NCI-H187 (cell line): Measurements from ENCODE around the gene SOCS7.
"Not testable (repeated sequence)": the region's sequence is repeated elsewhere in the genome, so short reads cannot be mapped to it uniquely, and the experiment has no call there.

ENCODE experiments used
- DNase-seq, 2 experiments: peaks; one replicate each; lab custom pipeline; 2025; lab: John Stamatoyannopoulos, UW

SOCS7 gene

DNA sequence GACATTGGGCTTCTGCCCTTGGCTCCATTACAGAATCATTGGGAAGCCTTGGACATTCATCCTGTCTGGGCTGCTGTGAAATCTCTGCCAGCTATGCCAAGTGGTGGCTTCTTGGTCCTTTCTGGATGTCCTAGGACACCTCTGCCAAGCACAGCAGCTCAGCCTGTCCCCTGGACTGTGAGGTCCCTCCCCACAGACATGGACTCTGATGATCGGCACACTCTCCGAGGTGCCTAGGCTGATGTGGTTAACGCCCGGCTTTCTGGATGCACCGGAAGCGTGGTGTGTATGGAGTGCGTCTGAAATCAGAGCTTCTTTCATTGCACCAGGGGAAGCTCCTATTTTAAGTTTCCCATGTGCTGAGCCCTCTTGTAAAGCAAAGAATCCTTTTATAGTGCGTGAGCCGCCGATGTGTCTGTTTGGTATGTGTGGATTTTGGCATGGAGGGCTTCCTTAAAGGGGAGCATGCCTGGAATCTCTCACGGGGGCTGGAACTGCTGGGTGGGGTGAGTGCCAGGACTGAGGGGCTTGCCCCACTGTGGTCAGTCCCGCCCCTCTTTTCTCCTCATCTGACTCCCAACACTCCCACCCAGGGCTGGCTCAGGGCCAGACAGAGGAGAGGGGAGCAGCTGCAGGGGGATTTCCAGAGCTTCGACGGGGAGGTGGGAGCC lies 69.7 kb downstream of the SOCS7 start:
- no peak for DNase-seq

DNA sequence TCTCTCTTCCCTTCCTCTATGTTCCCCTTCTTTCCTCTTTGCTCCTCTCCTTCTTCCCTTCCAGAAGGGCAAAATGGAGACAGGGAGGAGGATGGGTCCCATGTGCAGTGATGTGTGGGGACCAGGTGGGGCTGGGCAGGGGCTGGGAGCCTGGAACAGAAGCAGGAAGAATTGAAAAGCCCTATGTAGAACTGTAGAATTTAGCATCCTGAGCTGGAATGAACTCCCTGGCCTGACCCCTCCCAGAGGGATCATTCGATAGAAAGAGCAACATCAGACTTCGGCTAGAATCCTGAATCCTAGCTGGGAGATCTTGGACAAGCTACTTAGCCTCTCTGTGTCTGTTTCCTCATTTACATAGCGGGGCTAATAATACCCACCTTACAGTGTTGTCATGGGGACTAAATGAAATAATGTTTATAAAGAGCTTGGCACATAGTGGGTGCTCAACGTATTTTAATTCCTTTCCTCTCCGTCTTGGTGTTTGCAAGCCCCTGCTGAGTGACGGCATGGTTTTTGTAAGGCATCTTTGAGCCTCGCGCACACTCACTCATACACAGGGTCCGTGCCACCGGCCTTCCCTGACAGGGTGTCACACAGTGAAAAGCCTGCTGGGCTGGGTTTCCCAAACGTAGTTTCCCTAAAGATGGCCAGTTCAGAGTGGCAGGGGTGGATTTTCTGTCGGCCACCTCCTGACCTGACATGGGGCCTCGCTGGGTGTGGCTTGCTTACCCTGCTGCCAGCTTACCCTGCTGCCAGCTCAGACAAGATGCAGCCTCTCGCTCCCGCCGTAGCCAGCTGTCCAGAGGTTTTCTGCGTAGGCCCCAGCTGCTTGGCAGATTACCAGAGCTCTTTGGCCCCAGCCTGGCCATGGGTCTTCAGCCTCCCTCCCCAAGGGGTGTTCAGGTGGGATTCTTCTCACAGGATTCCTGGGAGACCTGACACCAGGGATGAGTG lies 70.5 kb downstream of the SOCS7 start:
- no peak for DNase-seq

DNA sequence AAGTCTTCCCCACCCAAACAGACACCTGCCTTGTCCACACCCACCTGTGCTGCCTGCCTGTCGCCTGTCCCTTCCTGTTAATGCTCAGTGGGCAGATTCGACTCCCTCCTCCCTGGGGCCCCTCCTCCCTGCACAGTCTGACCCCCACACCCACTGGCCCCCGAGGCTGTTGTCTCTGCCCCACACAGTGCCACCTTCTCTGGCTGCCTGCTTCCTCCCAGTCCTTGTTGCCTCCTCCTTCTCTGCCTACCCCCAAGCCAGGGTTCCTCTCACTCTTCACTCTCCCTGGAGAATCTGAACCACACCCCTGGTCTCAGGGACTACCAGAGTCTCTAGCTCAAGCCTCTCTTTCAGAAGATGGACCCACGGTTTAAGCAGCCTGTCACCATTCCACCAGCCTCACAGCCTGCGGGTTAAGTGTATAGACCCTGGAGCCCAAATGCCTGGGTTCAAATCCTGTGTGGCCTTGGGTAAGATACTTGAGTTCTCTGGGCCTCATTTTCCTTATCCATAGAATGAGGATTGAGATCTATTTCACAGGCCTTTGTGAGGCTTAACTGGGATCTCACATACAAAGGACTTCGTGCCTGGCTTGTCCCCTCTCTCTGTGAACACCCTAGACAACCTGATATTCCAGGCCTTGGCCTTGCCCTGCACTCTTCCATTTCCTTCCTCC lies 72.8 kb downstream of the SOCS7 start:
- no peak for DNase-seq

DNA sequence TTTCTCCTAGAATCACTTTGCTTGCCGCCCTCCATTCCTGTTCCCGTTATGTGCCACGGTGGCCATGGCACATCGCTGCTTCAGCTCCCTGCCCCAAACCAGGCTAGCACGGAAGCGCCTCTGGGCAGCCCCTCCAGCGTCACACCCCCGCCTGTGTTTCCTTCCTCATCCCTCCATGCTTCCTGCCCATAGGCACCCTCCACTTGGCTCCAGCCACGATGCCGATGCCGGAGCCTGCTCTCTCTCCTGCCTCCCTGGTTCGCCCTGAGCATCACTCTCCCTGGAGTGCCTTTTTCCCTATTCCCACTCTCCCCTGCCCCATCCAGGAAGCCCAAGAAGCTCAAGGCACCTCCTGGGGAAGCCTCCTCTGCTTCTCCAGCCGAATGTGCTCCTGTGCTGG lies 73.4 kb downstream of the SOCS7 start:
- no peak for DNase-seq

DNA sequence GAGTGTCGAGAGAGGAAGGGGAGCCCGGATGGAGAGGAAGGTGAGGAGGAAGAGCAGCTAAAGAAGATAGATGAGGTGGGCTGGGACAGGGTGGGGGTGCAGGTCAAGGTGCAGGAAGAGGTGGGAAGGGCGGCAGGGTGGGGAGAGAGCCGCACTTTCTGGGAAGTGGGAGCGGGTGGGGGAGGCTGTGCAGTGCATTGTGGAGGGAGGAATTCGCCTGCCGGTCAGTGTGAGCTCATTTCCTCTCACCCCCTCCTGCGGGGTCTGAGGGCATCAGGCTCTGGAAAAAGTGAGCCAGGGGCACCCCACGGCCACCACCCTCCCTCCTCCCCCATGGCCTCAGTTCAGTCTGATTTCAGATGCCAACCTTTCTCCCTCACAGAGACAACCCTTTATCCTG lies 74.1 kb downstream of the SOCS7 start:
- no peak for DNase-seq

DNA sequence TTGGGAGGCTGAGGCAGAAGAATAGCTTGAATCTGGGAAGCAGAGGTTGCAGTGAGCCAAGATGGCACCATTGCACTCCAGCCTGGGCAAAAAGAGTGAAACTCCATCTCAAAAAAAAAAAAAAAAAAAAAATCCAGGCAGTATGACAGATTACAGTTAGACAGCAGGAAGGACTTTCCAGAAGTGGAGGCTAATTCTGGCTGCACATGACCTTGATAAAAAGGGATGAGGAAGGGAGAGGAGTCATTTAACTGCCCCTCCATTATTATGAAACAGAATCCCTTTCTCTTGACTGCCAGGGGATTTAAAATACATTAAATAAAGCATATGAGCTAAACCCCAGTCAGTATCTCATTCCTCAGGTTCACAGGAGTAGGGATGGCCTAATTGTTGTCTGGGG lies 74.8 kb downstream of the SOCS7 start:
- no peak for DNase-seq

DNA sequence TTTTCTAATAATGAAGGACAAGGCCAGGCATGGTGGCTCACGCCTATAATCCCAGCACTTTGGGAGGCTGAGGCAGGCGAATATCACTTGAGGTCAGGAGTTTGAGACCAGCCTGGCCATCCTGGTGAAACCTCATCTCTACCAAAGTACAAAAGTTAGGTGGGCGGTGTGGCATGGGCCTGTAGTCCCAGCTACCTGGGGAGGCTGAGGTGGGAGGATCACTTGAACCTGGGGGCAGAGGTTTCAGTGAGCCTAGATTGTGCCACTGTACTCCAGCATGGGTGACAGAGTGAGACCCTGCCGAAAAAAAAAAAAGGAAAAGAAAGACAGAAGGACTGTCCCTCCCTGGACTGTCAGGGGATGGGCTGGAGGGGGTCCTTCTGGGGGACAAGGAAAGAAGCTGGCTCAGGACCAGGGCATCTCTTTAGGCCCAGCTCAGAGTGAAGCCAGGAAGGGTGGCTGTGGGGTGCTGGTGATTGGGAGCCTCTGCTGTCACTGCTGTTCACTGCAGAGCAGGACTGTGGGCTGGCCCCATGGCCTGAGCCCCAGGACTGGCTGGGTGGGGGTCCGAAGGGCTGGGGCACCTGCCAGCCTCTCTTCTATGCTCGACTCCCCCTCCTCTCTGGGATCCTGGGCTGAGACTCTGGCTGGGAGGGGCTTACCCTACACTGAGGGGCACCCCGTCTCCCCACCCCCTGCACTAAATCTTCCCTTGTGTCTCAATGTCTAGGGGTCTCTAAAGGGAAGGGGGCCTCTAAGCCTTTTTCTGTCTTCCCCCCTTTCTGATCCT lies 75.7 kb downstream of the SOCS7 start:
- DNase-seq, result no peak

DNA sequence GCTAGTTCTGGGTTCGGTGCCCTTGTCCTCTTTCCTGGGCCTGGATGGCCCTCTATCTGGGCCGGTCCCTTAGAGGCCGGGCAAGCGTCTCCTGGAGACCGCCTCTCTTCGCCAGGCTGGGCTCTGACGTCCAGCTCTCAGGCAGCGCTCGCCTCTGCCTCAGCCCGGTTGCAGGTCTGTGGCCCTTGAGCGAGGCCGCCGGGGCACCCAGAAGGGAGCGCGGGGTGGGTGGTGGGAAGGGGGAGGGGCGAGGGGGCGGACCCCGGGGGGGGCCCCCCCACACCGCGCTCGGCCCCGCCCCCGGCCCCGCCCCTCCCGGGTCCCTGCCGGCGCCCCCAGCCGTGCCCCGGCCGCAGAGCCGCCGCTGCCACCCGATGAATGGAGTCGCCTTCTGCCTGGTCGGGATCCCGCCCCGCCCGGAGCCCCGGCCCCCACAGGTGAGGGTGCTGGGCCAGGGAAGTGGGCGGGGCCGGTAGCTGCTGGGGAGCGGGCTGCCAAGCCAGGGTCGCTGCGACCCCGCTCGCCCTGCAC lies 76.5 kb downstream of the SOCS7 start, which contains the start of gene ARHGAP23:
ARHGAP23 (plus strand) TSS at position 353 of the 531 bp plus-strand sequence; CDS start at position 375, 22 bp downstream.
- DNase-seq, result no peak

DNA sequence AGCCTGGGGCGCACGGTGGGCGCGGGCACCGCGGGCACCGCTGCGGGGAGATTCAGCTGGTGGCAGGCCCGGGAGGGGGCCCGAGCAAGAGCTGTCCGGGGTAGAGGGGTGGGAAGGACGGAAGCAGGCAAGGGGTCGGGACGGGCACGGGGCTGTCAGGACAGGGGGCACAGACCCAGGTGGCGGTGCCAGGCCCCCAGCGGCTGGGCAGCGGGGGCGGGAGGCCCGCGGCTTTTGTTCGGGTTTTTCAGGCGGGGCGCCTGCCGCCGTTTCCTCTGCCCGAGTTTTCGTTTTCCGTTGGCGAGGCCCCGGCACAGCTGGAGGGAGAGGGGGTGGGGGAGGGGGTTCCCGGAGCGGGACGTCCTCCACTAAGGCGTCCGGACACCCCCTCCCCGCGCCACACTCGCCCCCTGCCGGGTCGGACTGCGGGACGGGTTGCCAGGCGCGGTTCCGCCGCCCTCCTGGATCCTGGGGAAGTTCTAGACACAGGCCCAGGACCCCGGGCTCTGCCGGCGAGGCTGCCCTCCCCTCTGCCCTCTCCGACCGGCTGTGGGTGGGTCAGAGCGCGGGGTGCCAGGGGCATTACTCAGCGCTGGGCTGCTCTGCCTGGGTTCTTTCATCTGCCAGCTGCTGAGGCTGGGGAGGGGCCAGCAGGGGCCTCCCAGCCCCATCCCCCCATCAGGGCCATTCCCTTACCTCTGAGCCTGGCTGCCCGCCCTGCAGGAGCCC lies 77.2 kb downstream of the SOCS7 start:
- no peak for DNase-seq

DNA sequence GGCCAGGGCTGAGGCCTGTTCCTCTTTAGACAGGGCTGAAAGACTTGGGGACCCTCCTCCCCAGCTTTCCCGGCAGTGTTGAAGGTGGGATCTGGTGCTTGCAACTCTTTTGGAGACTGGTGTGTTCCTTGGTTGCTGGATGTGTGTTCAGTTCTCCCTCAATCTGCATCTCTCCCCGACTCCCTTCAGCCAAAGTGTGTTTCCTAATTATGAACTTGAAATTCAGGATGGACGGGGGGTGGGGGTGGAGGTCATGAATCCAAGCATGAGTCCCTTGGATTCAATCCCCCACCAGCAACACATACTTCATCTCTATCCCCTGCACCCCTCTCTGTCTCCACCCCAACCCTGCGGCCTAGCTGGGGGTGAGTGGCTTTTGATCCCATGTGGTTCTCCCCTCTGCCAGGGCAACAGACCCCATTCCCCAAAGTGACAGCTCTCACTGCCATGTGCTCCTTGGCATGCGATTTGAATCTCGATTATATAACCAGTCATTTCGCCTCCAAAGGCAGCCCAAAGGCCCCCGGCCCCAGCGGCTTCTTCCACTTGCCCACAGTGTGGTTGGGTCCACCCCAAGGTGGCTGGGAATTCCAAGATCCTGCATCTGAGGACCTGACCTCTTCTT lies 77.9 kb downstream of the SOCS7 start:
- no peak for DNase-seq

DNA sequence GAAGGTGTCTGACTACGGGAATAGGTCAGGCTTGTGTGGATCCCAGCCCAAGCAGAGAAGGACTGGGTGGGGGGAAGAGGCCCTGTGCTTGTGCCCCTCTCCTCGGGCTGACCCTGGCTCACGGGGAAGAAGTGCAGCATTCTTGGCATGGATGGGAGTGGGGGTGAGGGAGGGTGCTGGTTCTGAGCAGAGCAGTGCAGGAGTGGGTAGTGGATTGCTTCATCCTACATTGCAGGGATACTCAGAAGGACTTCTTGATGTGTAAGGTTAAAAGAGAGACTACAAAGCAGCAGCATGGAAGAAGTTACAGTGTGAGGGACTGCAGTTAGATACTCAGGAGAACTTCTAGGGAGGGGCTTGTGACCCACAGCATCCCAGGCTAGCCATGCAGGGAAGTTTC lies 78.7 kb downstream of the SOCS7 start:
- DNase-seq, result no peak

DNA sequence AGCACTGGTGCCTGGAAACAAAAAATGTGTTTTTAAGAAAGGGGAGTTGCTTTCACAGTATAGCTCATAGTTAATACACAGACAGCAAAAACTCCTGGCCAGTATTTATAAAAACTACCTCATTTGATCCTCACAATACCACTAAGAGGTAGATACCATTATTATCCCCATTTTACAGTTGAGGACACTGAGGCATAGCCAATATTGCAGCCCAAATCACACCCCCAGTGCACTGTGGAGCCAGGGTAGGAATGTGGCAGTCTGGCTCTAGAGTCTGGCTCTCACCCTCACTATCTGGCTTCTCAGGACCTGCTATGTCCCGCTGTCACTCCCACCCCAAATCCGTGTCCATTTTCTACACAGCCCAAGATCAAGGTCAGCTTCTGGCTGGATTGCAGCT lies 79.2 kb downstream of the SOCS7 start:
- DNase-seq, result no peak

DNA sequence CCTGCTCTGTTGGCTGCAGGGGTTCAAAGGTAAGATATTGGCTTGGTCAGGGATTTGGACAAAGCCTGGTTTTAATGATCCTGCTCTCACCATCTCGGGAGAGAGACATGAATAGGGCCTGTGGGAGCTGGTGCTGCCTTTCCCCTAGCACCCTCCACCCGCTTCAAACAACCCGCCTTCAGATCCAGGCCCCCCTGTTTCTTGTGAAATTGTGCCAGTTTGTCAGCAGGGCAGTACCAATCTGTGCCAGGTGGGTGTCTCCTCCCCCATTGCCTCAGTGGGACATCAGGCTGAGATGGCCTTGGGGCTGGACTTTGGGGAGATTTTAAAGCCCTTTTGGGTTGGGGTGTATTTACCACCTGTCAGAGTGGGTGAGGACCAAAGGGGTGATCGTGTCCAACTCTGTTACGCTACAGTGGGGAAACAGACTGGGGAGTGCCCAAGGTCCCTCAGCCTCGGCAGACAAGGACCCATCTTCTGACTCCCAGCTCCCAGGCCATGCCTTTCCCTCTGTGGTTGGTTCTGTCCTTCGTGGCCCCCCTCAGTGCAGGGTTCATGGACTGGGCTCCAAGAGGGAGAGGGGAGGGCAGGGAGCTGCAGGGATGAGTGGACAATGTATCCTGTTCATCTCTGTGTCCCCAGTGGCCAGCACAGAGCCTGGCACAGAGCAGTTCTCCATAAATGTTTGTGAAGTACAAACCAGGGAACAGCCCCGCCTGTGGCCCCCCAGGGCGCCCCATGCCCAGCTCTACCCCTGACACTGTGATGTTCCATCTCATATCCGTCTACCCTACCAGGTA lies 79.9 kb downstream of the SOCS7 start:
- DNase-seq, result no peak

DNA sequence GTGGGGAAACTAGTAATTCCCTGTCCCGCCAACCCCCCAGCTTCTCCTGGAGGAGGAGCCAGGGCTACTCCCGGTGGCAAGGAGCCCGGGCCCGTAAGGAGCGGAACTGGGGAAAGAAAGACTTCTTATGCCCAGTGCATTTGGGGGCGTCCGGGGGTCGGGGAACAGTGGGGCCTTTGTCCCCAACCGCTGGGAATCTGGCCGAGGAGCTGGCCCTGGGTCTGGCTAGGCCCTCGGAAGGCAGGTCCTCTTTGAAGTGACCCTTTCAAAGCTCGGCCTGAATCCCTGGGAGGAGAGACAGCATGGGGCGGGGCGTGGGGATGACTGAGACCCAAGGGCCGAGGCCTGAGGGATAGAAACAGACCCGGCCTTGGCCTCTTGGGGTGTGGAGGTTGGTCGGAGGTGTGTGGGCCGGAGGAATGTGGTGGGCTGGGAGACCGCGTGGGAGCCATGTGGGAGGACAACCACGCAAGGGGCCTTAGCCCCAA lies 82.6 kb downstream of the SOCS7 start:
- no peak for DNase-seq

DNA sequence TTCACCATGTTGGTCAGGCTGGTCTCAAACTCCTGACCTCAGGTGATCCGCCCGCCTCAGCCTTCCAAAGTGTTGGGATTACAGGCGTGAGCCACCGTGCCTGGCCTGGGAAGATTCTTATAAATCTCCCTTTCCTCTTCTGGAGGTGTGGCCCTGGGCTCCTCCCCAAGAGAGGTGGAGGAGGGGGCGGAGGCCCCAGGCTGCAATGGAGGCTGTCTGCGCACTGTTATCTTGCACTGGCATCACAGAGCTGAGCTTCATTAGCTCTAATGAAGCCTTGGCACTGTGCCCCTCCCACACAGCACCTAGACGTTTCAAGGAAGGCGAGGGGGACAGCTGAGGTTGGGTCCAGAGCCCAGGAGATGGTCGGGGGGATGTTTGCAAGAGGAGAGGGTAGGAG lies 84.2 kb downstream of the SOCS7 start:
- DNase-seq, result no peak

DNA sequence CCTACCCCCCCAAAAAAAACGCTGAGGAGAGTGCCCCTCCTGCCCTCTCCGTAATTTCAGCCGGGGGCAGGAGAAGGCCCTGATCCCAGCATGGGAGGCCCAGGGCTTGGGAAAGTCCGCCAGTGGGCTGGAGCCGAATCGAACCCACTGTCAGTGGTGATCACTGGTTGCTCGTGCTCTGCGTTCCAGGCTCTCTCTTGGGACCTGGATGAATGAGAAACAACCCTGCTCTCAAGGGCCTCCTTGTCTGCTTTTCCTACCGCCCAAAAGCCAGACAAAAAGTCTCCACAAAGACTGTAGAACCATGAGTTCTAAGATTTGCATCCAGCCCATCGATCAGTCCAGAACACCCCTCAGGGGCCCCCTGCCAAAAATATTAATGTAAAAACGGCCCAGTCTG lies 84.7 kb downstream of the SOCS7 start:
- DNase-seq, result no peak

DNA sequence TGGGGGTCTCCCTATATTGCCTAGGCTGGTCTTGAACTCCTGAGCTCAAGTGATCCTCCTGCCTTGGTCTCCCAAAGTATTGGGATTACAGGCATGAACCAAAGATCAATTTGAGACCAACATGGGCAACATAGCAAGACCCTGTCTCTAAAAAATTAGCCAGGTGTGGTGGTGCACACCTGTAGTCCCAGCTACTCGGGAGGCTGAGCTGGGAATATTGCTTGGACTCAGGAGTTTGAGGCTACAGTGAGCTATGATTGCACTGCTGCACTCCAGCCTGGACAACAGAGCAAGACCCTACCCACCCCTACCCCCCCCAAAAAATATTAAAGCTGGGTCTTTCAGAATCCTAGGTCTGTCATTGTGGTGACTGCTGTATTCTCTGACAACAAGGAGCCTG lies 85.7 kb downstream of the SOCS7 start:
- DNase-seq, result not testable (repeated sequence)

DNA sequence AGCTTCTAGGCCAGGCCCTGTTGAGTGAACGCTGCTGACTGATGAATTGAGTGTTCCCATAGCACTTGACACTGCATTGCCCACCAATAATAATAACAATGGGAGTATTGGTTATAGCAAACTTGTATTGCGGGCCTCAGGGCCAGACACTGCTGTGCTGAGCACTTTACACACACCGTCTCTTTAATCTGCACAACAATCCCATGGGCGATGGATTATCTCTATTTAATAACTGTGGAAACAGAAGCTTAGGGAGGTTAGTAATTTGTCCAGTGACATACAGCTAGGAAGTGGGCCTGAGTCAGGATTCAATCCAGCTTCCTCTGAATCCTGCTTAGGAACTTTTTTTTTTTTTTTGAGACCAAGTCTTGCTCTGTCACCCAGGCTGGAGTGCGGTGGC lies 87.8 kb downstream of the SOCS7 start:
- no peak for DNase-seq

DNA sequence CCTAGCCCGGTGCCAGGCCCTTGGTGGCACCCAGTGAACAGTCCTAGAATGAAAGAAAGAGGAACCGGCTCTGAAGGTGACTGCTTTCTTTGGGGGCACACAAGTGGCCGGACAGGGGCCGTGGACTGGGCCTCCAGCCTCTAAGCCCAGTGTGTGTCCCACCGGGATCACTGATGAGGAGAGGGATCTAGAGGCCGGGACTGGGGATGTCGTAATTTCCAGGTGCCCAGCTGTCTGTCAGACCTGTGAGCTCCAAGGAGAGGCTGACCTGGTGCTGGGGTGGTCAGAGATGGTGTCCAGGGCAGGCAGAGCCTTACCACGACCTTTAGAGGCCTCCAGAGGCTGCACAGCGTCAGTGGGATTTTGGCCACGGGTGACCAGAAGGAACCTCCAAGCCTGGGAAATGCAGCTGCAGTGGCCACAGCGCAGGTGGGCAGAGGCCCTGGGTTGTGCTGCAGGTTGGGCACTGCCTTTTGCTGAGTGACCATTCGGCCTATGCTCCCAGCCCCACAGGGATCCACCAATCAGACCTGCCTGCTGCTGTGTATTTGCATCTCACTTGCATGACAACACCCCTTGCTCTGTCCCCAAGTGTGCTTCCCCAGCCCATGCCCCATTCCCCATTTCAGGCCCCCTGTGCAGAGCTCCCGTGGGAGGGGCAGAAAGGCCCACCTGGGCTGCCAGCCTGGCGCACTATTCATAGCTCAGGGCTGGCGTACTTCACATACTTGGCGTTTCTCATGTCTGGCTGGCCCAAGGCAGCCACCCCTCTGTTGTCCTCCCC lies 89.2 kb downstream of the SOCS7 start:
- no peak for DNase-seq
